Karpas-422 (cell line): ENCODE results near the gene GPC6. TPM values are rescaled to one million over a fixed set of nuclear protein-coding genes. Genes with fewer than 3 reads are reported as not detected.

Experiments
- DNase-seq: peaks from one replicate; pipeline ENCODE4 v3.0.0-alpha.2; 2015
- H2AFZ ChIP-seq: fragments of 200-600 bp; sonication (generic); 2 replicates; pipeline ENCODE4 v1.6.1; 2014; ENCODE audit warnings: antibody characterized with exemption, low read length, mixed read lengths
- H3K27ac ChIP-seq: fragments of 200-600 bp; sonication (generic); 2 replicates; pipeline ENCODE4 v1.5.1; 2014; ENCODE audit warnings: mild to moderate bottlenecking, low read length, moderate library complexity
- H3K27me3 ChIP-seq: fragments of 200-600 bp; sonication (generic); 2 replicates; pipeline ENCODE4 v1.6.1; 2014; ENCODE audit warnings: low read length, mixed read lengths
- H3K36me3 ChIP-seq: fragments of 200-600 bp; sonication (generic); 2 replicates; pipeline ENCODE4 v1.6.1; 2014; ENCODE audit warnings: low read length, mixed read lengths; ENCODE audit not compliant: insufficient read depth
- H3K4me1 ChIP-seq: fragments of 200-600 bp; sonication (generic); 2 replicates; pipeline ENCODE4 v1.6.1; 2014; ENCODE audit warnings: mild to moderate bottlenecking, low read length, mixed read lengths
- H3K4me2 ChIP-seq: fragments of 200-600 bp; sonication (generic); 2 replicates; pipeline ENCODE4 v1.6.1; 2014; ENCODE audit warnings: low read length, low read depth, mild to moderate bottlenecking; ENCODE audit not compliant: poor library complexity, severe bottlenecking
- H3K4me3 ChIP-seq: fragments of 200-600 bp; sonication (generic); 2 replicates; pipeline ENCODE4 v1.5.1; 2014; ENCODE audit warnings: mild to moderate bottlenecking, antibody characterized with exemption, low read length, mixed read lengths
- H3K79me2 ChIP-seq: fragments of 200-600 bp; sonication (generic); 2 replicates; pipeline ENCODE4 v1.6.1; 2014; ENCODE audit warnings: mild to moderate bottlenecking, low read length, mixed read lengths
- H3K9ac ChIP-seq: fragments of 200-600 bp; sonication (generic); 2 replicates; pipeline ENCODE4 v1.6.0; 2014; ENCODE audit warnings: low read length
- H3K9me2 ChIP-seq: fragments of 200-600 bp; sonication (generic), shearing (Covaris generic); replicated peaks from 2 replicates; pipeline ENCODE4 v1.6.0; 2014; ENCODE audit warnings: mild to moderate bottlenecking, low read length, moderate library complexity; ENCODE audit not compliant: insufficient read depth
- H3K9me3 ChIP-seq: fragments of 300-700, 200-600 bp; sonication (generic); 2 replicates; pipeline ENCODE4 v1.6.1; 2014; ENCODE audit warnings: low read length, mixed read lengths
- H4K20me1 ChIP-seq: fragments of 200-600 bp; sonication (generic); 2 replicates; pipeline ENCODE4 v1.6.1; 2014; ENCODE audit warnings: mild to moderate bottlenecking, antibody characterized with exemption, low read length, low read depth; ENCODE audit not compliant: insufficient read depth
- total RNA-seq: library from RNA; depleted of rRNA; stranded (reverse); fragments of >200 nt; shearing (Covaris generic); gene quantifications from 2 replicates; pipeline ENCODE4 v1.2.3, GENCODE V29; 2014; ENCODE audit warnings: low replicate concordance

Gene GPC6
- total RNA-seq, 1 experiment from 2014 or later = not detected

DNA sequence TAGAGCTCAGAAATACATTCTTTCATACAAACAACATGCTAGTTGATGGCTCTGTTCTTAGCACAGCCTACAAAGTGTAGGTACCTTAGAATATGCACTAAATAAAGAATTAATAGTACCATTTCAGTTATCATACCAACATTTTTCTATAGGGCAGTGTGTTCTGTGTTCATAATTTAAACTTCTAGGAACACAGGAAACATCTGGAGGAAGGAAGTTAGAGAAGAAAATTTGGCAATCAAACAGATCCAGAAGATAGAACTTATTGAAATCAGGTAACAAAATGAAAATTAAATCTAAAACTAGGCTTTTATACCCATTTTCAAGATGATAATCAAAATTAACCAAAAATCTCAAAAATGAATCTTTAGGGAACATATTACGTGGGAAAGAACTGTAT lies 725.3 kb downstream of the GPC6 start:
- no peaks in the 10 kb centered on the region for H4K20me1 ChIP-seq

DNA sequence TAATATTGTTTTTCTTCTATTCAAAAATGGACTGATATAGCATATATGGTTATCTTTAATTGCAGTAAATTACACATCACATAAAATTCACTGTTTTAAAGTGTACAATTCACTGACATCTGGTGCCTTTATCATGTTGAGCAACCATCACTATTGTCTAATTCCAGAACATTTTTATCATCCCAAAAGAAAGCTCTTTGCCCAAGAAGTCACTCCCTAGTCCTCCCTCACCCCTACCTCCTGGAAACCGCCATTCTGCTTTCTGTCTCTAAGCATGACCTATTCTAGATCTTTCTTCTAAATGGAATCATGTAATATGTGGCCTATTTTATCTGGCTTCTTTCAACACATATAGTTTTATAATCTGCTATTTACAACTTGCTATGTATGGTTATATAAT lies 727.2 kb downstream of the GPC6 start:
- Histone ChIP-seq H3K4me3 (no peak overlapping the region), H3K9ac (no peak overlapping the region), H3K4me1 (no peaks in the 10 kb centered on the region), H3K9me3 (peaks cover 13% of the 10 kb centered on the region; the same call in 1 of the 2 replicates), H4K20me1 (no peaks in the 10 kb centered on the region), H3K27ac (no peak overlapping the region), H3K4me2 (no peak overlapping the region), H3K79me2 (no peaks in the 10 kb centered on the region), H2AFZ (no peak overlapping the region), H3K9me2 (no peaks in the 10 kb centered on the region), H3K36me3 (no peaks in the 10 kb centered on the region), H3K27me3 (no peaks in the 10 kb centered on the region)
- no peak for DNase-seq

More for the DNA sequence above, 725.3 kb downstream of the GPC6 start:
- no peak overlapping the region for H3K9ac ChIP-seq
- H3K27ac ChIP-seq = no peak overlapping the region
- no peak overlapping the region for H3K4me3 ChIP-seq
- no peaks in the 10 kb centered on the region for H3K4me1 ChIP-seq
- peaks cover 8% of the 10 kb centered on the region; the same call in 1 of the 2 replicates for H3K9me3 ChIP-seq
- no peak for DNase-seq
- H3K36me3 ChIP-seq = no peaks in the 10 kb centered on the region
- H3K27me3 ChIP-seq = no peaks in the 10 kb centered on the region
- H3K9me2 ChIP-seq = 0 out of 2 replicates have a peak, but pooled peaks cover 3% of the 10 kb centered on the region
- H2AFZ ChIP-seq = no peak overlapping the region
- no peak overlapping the region for H3K4me2 ChIP-seq
- no peaks in the 10 kb centered on the region for H3K79me2 ChIP-seq

DNA sequence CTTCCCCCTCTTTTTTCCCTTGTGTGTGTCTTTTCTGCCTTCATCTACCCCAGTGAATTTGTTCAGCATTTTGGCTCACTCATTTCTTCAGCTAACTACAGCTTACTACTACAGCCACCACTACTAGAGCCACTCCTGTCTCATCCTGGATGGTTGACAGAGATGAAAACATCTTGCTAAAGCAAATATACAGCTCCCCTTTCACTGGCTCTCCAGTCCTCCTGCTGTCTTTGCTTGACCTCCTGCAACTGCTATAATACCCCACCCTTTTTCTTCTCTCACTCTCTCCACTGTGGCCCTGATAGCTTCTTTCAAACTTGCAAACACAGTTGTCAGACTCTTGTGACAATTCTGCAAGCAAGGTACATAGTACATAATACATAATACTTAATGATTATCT lies 729.3 kb downstream of the GPC6 start:
- no peak overlapping the region for H3K4me2 ChIP-seq
- H3K9me3 ChIP-seq = peaks cover 22% of the 10 kb centered on the region
- no peak overlapping the region for H2AFZ ChIP-seq
- H3K9me2 ChIP-seq = no peaks in the 10 kb centered on the region
- DNase-seq = no peak
- H3K4me1 ChIP-seq = no peaks in the 10 kb centered on the region
- H4K20me1 ChIP-seq = no peaks in the 10 kb centered on the region
- no peak overlapping the region for H3K4me3 ChIP-seq
- no peaks in the 10 kb centered on the region for H3K36me3 ChIP-seq
- H3K27me3 ChIP-seq = no peaks in the 10 kb centered on the region
- no peaks in the 10 kb centered on the region for H3K79me2 ChIP-seq
- no peak overlapping the region for H3K27ac ChIP-seq
- H3K9ac ChIP-seq = no peak overlapping the region

GRCh38 chr13:93956426-93956825 lies 729.8 kb downstream of the GPC6 start:
- H3K36me3 ChIP-seq = no peaks in the 10 kb centered on the region
- no peaks in the 10 kb centered on the region for H3K4me1 ChIP-seq
- no peaks in the 10 kb centered on the region for H3K27me3 ChIP-seq
- H3K4me3 ChIP-seq = no peak overlapping the region
- no peaks in the 10 kb centered on the region for H3K79me2 ChIP-seq
- H3K27ac ChIP-seq = no peak overlapping the region
- H3K4me2 ChIP-seq = no peak overlapping the region
- peaks cover 22% of the 10 kb centered on the region for H3K9me3 ChIP-seq
- no peaks in the 10 kb centered on the region for H4K20me1 ChIP-seq
- no peak for DNase-seq
- no peak overlapping the region for H2AFZ ChIP-seq
- no peak overlapping the region for H3K9ac ChIP-seq
- H3K9me2 ChIP-seq = no peaks in the 10 kb centered on the region

- no peaks in the 10 kb centered on the region for H3K36me3 ChIP-seq
- no peak overlapping the region for H3K27ac ChIP-seq
- H3K4me1 ChIP-seq = no peaks in the 10 kb centered on the region
- H3K9ac ChIP-seq = no peak overlapping the region
- H4K20me1 ChIP-seq = no peaks in the 10 kb centered on the region
- no peak overlapping the region for H3K4me2 ChIP-seq
- no peaks in the 10 kb centered on the region for H3K79me2 ChIP-seq
- H2AFZ ChIP-seq = no peak overlapping the region
- peaks cover 14% of the 10 kb centered on the region for H3K9me3 ChIP-seq
- H3K4me3 ChIP-seq = no peak overlapping the region
- DNase-seq = no peak
- no peaks in the 10 kb centered on the region for H3K9me2 ChIP-seq
- no peaks in the 10 kb centered on the region for H3K27me3 ChIP-seq
Observed at GRCh38 chr13:93957371-93957770, 730.8 kb downstream of the GPC6 start.

DNA sequence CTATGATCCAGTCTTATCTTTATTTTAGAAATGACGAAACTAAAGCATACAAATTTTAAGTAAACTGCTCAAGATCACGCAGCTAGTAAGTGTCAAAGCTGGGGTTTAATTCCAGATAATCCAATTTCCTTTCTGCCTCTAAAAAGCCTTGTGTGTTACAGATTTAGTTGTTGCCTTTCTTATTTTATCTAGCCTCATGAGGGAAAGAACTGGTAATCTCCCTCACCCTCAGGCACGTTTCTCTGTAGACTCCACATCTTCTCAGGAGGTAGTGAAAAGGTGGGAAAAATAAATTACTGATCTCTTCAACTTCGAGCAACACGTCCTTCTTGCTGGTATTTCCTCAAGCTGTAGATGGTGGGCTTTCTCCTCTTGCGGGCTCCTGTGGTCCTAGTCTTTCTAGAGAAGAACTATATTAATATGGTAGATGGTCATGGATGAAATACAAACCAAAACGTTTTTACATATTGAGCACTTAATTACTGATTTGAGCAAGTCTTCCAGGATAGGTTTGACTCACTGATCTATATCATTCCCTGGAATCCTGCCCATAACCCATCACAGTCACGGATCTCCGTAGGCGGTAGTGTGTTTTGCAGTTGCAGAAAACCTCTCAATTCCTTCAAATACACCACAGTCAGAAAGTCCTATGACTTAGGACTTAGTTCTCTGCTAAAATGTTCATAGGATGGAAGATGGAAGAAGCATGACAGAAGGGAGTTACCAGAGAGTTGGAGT lies 733.4 kb downstream of the GPC6 start:
- H3K79me2 ChIP-seq = no peaks in the 10 kb centered on the region
- H3K36me3 ChIP-seq = no peaks in the 10 kb centered on the region
- H3K4me3 ChIP-seq = no peak overlapping the region
- H3K9ac ChIP-seq = no peak overlapping the region
- no peak overlapping the region for H3K4me2 ChIP-seq
- no peaks in the 10 kb centered on the region for H3K9me2 ChIP-seq
- DNase-seq = no peak
- no peaks in the 10 kb centered on the region for H3K27me3 ChIP-seq
- no peaks in the 10 kb centered on the region for H4K20me1 ChIP-seq
- H3K4me1 ChIP-seq = no peaks in the 10 kb centered on the region
- no peak overlapping the region for H3K27ac ChIP-seq
- H3K9me3 ChIP-seq = peaks cover 24% of the 10 kb centered on the region
- no peak overlapping the region for H2AFZ ChIP-seq

DNA sequence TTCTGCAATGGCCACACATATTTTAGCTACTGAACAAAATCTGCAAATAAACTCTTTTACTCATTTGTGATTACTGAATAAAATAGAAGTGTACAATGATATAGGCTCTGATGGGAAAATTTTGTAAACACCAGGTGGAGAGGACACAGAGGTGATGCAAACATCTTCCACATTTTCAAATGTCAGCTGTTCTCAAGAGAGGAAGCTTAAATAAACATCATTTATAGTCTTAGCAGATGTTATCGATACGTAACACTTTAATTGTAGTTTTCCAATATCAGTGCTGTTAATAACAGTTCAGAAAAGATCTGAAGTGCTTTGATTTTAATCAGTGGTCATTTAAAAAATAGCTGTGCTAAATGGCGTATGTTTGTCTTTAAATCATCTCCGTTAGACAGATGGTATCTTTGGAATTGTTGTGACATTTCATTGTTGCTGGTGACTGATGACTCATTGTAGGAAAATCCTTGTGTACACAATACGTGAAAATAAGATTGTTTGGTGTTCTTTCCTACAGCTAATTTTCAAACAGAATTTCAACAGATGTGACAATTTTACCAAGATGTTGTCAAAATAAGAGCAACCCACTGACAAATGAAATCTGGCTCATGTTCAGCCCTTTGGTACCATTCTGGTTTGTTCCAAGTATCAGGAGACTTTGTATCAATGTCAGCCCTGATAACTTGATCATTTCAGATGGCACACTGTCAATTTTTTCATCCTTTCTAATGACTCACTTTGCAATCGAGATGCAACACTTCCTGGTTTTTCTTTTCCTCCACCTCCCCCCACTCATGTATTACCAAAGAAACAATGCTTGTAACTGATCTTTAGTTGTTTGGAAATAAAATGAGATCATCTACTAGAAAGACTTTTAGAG lies 736.9 kb downstream of the GPC6 start:
- H3K4me2 ChIP-seq = no peak overlapping the region

GRCh38 chr13:93964146-93964512 lies 737.5 kb downstream of the GPC6 start:
- H3K27me3 ChIP-seq = no peaks in the 10 kb centered on the region
- no peaks in the 10 kb centered on the region for H3K36me3 ChIP-seq
- no peak overlapping the region for H3K9ac ChIP-seq
- no peaks in the 10 kb centered on the region for H3K4me1 ChIP-seq
- no peaks in the 10 kb centered on the region for H4K20me1 ChIP-seq
- no peak overlapping the region for H3K27ac ChIP-seq
- peaks cover 25% of the 10 kb centered on the region for H3K9me3 ChIP-seq
- H3K79me2 ChIP-seq = no peaks in the 10 kb centered on the region
- H3K4me2 ChIP-seq = no peak overlapping the region
- no peak overlapping the region for H3K4me3 ChIP-seq
- no peak for DNase-seq
- no peak overlapping the region for H2AFZ ChIP-seq
- H3K9me2 ChIP-seq = no peaks in the 10 kb centered on the region

More for the DNA sequence above, 736.9 kb downstream of the GPC6 start:
- H3K9ac ChIP-seq = no peak overlapping the region
- H3K27ac ChIP-seq = no peak overlapping the region
- H3K36me3 ChIP-seq = no peaks in the 10 kb centered on the region
- no peaks in the 10 kb centered on the region for H3K4me1 ChIP-seq
- H2AFZ ChIP-seq = no peak overlapping the region
- H4K20me1 ChIP-seq = no peaks in the 10 kb centered on the region
- H3K79me2 ChIP-seq = no peaks in the 10 kb centered on the region
- no peak overlapping the region for H3K4me3 ChIP-seq
- H3K9me3 ChIP-seq = peaks cover 25% of the 10 kb centered on the region
- no peak for DNase-seq
- H3K27me3 ChIP-seq = no peaks in the 10 kb centered on the region
- no peaks in the 10 kb centered on the region for H3K9me2 ChIP-seq
